Dorsolateral prefrontal cortex (tissue), 118 donors: ENCODE results near the gene TAOK1. TPM values are rescaled to one million over a fixed set of nuclear protein-coding genes. Genes with fewer than 3 reads are reported as not detected.

ENCODE experiments used
- total RNA-seq, 120 experiments: library from RNA; stranded (reverse); gene quantifications; one replicate each; pipeline versions ENCODE4 v1.2.3 to v1.2.4, GENCODE V29; 2022

The TAOK1 gene
- total RNA-seq, 120 experiments from 2014 or later: 102 to 159 (median 134) TPM

Other genes starting within 250 kb of the TAOK1 start
- 100 to 1,000 TPM in 118 of 120 experiments, 10 to 100 TPM in 2; 93.9 to 275 (median 143) TPM for gene MYO18A, start 210.0 kb upstream of the TAOK1 start, total RNA-seq
- gene CRYBA1, start 143.5 kb upstream of the TAOK1 start, total RNA-seq: not detected
- gene NUFIP2, start 96.2 kb upstream of the TAOK1 start, total RNA-seq: 10 to 100 TPM; 42.4 to 96.8 (median 54.8) TPM
- gene ABHD15, start 176.7 kb downstream of the TAOK1 start, total RNA-seq: 1 to 10 TPM; 1.9 to 8.0 (median 4.2) TPM
- 10 to 100 TPM; 10.1 to 40.2 (median 20.1) TPM for gene TP53I13, start 178.3 kb downstream of the TAOK1 start, total RNA-seq
- gene GIT1, start 199.3 kb downstream of the TAOK1 start, total RNA-seq: 100 to 1,000 TPM; 110 to 287 (median 170) TPM
- gene ANKRD13B, start 202.8 kb downstream of the TAOK1 start, total RNA-seq: 10 to 100 TPM; 34.3 to 82.0 (median 53.1) TPM
- gene CORO6, start 232.5 kb downstream of the TAOK1 start, total RNA-seq: 100 to 1,000 TPM in 23 of 120 experiments, 10 to 100 TPM in 97; 31.5 to 153 (median 80.8) TPM